TTC549 (cell line): ENCODE data around the gene RYR3.

Experiments used
- FAIRE-seq: peaks from 2 replicates; lab custom pipeline; 2012; peaks lifted over from hg19 to GRCh38; lab: Jason Lieb, UNC

The RYR3 gene

GRCh38 chr15:33451385-33451784 is 140.6 kb downstream of the RYR3 start:
- FAIRE-seq: no peak

GRCh38 chr15:33453761-33454160 is 143.0 kb downstream of the RYR3 start:
- FAIRE-seq: no peak

- no peak for FAIRE-seq
Observed at GRCh38 chr15:33454346-33454745, 143.6 kb downstream of the RYR3 start.

GRCh38 chr15:33454996-33455395 is 144.2 kb downstream of the RYR3 start:
- no peak for FAIRE-seq

- FAIRE-seq: no peak
Observed at GRCh38 chr15:33458421-33458820, 147.7 kb downstream of the RYR3 start.

- no peak for FAIRE-seq
Observed at GRCh38 chr15:33460166-33460805, 149.5 kb downstream of the RYR3 start.

GRCh38 chr15:33461671-33462070 is 150.9 kb downstream of the RYR3 start:
- FAIRE-seq: no peak

- no peak for FAIRE-seq
Observed at GRCh38 chr15:33467146-33467815, 156.5 kb downstream of the RYR3 start.

GRCh38 chr15:33467816-33468163 is 157.0 kb downstream of the RYR3 start:
- FAIRE-seq: no peak

GRCh38 chr15:33468740-33469139 is 158.0 kb downstream of the RYR3 start:
- no peak for FAIRE-seq

- no peak for FAIRE-seq
Observed at GRCh38 chr15:33473005-33473404, 162.2 kb downstream of the RYR3 start.

- no peak for FAIRE-seq
Observed at GRCh38 chr15:33473714-33474113, 162.9 kb downstream of the RYR3 start.

- FAIRE-seq: no peak
Observed at GRCh38 chr15:33476076-33476475, 165.3 kb downstream of the RYR3 start.

GRCh38 chr15:33476908-33477307 is 166.1 kb downstream of the RYR3 start:
- FAIRE-seq: no peak

- FAIRE-seq: no peak
Observed at GRCh38 chr15:33489335-33489734, 178.6 kb downstream of the RYR3 start.

- no peak for FAIRE-seq
Observed at GRCh38 chr15:33490703-33491102, 179.9 kb downstream of the RYR3 start.

GRCh38 chr15:33492434-33493052 is 181.8 kb downstream of the RYR3 start:
- FAIRE-seq: no peak

- no peak for FAIRE-seq
Observed at GRCh38 chr15:33494306-33494705, 183.5 kb downstream of the RYR3 start.

GRCh38 chr15:33500432-33501195 is 189.8 kb downstream of the RYR3 start:
- no peak for FAIRE-seq

GRCh38 chr15:33503681-33504080 is 192.9 kb downstream of the RYR3 start:
- no peak for FAIRE-seq

- no peak for FAIRE-seq
Observed at GRCh38 chr15:33506781-33507296, 196.1 kb downstream of the RYR3 start.

GRCh38 chr15:33508703-33509102 is 197.9 kb downstream of the RYR3 start:
- no peak for FAIRE-seq

GRCh38 chr15:33515121-33515520 is 204.4 kb downstream of the RYR3 start:
- FAIRE-seq: no peak
